Stimulated activated CD4-positive, alpha-beta T cell treated with anti-CD3 and anti-CD28 coated beads, Interleukin-1b, Interleukin-23, amount 100 ng/mL, for 1 hour (primary cell): Measurements from ENCODE around the gene ZNF524.

Experiments
- DNase-seq, 2 donors: peaks; one replicate each; pipeline ENCODE4 v3.0.0-alpha.2; 2020; ENCODE audit warnings: low read depth in 2 of 2

ZNF524 gene

DNA sequence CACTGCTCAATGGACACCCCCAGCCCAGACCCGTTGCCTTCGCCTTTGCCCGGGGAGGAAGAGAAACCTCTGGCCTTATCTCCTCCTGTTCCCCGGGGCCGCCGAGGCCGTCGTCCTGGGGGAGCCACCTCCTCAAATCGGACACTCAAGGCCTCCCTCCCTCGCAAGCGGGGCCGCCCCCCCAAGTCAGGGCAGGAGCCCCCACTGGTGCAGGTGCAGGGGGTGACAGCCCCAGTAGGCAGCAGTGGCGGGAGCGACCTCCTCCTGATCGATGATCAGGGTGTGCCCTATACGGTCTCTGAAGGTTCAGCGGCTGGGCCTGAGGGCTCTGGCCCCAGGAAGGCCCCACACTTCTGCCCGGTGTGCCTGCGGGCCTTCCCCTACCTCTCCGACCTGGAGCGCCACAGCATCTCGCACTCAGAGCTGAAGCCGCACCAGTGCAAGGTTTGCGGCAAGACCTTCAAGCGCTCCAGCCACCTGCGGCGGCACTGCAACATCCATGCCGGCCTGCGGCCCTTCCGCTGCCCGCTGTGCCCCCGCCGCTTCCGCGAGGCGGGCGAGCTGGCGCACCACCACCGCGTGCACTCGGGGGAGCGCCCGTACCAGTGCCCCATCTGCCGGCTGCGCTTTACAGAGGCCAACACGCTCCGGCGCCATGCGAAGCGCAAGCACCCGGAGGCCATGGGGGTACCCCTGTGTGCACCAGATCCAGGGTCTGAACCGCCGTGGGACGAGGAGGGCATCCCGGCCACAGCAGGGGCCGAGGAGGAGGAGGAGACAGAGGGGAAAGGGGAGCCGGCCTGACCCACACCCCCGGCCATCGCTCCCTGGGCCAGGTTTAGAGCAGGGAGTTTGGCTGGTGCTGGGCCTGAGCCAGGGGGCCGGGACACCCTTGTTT, 2.3 kb downstream of the ZNF524 start:
- no peak for DNase-seq

- DNase-seq = no peak
Observed at GRCh38 chr19:55603115-55603514, 3.0 kb downstream of the ZNF524 start.

GRCh38 chr19:55603581-55604292, 3.6 kb downstream of the ZNF524 start:
- no peak for DNase-seq

DNA sequence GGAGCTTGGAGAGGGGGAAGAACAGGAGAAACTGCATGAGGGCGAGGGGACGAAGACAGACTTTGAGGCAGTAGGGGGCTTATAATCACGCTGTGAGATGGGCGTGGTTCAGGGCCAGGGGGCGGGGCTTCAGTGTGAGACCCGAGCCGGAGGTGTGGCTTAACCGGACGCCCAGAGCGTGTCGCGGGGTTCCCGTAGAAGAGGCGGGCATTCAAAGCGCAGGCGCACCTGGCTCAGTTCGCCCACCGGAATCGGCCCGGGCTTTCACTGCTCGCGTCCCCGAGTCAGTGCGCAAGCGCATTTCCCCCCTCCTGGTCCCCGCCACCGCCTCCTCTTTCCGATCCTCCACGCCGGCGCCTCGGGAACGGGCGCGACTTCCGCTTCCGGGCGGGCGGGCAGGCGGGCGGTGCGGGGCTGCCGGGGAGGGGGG, 5.1 kb downstream of the ZNF524 start:
- peak; percentile 96 to 97 for DNase-seq

DNA sequence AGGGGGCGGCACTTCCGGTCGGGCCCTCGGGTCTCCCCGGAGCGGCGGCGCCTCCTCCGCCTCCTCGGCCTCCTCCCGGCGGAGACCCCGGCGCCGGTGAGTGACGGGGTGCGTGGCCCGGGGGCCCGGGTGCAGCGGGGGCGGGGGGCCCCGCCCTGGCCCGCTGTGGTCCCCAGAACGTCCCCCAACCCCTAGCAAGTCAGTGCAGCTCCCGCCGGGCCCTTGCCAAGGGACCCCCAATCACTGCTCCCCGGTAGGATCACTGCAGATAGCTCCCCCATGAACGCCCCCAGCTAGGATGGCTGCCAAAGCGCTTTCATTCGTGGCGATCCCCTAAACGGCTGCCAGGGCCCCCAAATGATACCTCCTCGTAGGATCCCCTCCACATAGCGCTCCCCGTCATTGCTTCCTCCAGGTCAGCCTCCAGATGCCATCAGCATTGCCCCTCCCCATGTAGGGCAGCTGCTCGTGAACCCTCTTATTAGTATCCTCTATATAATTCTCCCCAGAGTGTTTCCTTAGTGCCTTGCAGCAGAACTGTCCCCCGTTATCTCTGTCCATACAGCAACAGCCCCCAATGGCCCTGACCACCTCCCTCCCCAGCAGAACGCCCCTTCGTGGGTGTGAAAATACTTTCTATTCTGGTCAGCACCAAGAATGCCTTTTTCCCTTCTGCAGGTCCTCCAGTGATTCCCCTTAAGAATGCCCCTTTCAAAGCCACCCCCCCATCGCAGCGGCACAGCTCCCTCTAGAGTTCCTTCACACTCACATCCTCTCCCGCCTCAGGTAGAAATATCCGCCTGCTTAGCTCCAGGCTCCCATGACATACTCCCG, 5.8 kb downstream of the ZNF524 start, which contains the start of gene ZNF865:
Gene ZNF865, plus strand, starts transcription at position 11 of the 834 bp plus-strand sequence. CDS start 7,972 bp downstream, outside the sequence.
- DNase-seq = peak; percentile 29 to 34

DNA sequence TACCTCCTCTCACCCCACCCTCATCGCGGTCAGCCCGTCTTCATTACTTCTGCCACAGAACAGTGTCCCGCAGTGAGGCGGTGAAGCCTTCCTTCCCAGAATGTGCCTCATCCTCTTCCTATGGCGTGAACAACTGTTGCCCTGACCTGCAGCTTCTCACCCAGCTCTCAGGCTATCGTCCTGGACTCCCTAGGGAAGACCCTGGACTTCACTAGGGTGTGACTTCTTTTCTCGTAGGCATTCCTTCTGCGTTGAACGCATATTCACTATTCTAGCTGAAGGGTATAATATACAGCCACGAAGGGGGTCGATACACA, 6.3 kb downstream of the ZNF524 start:
- no peak for DNase-seq

DNA sequence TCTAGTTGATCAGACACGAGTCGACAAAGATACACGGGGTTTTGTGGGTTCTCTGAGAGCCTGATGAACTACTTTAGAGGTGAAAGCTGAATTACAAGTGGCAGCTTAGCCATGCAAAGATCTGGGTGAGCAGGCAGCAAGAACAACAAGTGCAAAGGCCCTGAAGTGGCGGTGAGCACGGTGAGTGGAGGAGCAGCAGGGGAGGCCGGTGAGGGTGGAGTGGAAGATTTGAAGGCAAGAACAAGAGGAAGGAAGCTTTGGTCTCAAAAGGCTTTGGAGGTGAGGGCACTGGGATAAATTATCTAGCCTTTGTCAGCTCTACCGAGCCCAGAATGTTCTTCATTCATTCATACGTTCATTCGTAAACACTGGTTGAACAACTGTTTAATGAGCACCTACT, 6.7 kb downstream of the ZNF524 start:
- no peak for DNase-seq

- DNase-seq = no peak
Observed at GRCh38 chr19:55609326-55609725, 9.2 kb downstream of the ZNF524 start.

GRCh38 chr19:55611300-55611982, 11.4 kb downstream of the ZNF524 start:
- DNase-seq = no peak

DNA sequence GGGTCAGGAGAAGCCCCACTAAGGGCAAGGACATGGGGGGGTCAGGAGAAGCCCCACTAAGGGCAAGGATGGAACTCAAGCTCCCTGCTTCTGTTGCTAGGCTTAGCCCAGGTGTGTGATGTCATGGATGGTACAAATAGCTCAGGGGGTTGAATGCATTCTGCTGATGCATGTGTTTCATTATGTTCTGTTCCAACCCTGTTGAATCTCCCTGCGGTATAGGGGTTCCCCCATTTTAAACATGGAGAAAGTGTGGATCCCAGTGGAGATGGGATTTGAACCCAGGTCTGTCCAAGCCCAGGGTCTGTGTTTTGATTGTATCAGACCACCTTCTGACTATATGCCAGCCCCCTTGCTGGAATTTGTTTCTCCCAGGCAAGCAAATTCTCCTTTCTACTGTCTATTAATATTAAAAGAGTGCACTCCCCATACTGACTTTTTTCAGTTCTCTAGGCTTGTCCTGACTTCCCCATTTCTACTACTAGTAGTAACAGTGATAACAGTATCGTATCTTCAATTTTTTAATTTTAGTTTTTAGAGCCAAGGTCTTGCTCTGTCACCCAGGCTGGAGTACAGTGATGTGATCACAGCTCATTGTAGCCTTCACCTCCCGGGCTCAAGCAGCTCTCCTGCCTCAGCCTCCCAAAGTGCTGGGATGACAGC, 12.0 kb downstream of the ZNF524 start:
- DNase-seq = no peak

GRCh38 chr19:55613396-55613795, 13.3 kb downstream of the ZNF524 start:
- DNase-seq = no peak

DNA sequence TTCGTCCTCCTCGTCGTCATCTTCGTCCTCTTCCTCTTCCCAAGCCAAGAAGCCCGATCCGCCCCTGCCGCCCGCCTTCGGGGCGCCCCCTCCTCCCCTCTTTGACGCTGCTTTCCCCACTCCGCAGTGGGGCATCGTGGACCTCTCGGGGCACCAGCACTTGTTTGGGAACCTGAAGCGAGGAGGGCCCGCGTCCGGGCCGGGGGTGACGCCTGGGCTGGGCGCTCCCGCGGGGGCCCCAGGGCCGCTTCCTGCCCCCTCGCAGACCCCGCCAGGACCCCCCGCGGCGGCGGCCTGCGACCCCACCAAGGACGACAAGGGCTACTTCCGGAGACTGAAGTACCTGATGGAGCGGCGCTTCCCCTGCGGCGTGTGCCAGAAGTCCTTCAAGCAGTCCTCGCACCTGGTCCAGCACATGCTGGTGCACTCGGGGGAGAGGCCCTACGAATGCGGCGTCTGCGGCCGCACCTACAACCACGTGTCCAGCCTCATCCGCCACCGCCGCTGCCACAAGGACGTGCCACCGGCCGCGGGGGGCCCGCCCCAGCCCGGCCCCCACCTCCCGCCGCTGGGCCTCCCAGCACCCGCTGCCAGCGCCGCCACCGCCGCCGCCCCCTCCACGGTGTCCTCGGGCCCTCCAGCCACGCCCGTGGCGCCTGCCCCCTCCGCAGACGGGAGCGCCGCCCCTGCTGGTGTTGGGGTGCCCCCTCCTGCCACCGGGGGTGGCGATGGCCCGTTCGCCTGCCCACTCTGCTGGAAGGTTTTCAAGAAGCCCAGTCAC, 14.0 kb downstream of the ZNF524 start:
- no peak for DNase-seq

DNA sequence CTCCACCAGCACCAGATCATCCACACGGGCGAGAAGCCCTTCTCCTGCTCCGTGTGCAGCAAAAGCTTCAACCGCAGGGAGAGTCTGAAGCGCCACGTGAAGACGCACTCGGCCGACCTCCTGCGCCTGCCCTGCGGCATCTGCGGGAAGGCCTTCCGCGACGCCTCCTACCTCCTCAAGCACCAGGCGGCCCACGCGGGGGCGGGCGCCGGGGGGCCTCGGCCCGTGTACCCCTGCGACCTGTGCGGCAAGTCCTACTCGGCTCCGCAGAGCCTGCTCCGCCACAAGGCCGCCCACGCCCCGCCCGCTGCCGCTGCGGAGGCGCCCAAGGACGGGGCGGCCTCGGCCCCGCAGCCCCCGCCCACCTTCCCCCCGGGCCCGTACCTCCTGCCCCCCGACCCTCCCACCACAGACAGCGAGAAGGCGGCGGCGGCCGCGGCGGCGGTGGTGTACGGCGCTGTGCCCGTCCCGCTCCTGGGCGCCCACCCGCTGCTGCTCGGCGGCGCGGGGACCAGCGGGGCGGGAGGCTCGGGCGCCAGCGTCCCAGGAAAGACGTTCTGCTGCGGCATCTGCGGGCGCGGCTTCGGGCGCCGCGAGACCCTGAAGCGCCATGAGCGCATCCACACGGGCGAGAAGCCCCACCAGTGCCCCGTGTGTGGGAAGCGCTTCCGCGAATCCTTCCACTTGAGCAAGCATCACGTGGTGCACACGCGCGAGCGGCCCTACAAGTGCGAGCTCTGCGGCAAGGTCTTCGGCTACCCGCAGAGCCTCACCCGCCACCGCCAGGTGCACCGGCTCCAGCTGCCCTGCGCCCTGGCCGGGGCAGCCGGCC, 14.8 kb downstream of the ZNF524 start:
- DNase-seq = no peak

- no peak for DNase-seq
Observed at GRCh38 chr19:55615543-55616394, 15.7 kb downstream of the ZNF524 start.

- no peak for DNase-seq
Observed at GRCh38 chr19:55616395-55616875, 16.3 kb downstream of the ZNF524 start.

GRCh38 chr19:55617426-55617825, 17.3 kb downstream of the ZNF524 start:
- DNase-seq = no peak

DNA sequence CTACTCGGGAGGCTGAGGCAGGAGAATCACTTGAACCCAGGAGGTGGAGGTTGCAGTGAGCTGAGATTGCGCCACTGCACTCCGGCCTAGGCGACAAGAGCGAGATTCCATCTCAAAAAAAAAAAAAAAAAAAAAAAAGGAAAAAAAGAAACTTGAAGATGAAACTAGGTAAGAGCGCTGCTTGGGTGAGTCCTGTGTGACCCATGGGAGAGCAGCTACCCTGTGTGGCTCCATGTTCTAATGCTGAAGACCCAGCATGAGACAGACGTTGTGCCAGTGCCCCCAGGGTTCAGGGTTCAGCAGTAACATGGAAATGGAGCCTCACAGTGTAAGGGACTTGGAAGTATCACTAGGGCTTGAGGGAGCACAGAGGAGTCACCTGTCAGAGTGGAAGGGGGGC, 18.3 kb downstream of the ZNF524 start:
- DNase-seq = no peak

GRCh38 chr19:55619286-55619685, 19.2 kb downstream of the ZNF524 start:
- no peak for DNase-seq
